ENCODE results near the gene DHX30. TPM values are rescaled to one million over a fixed set of nuclear protein-coding genes. Genes with fewer than 3 reads are reported as not detected.

The DHX30 gene
- total RNA-seq, 1 donor from 2014 or later: 50.0 TPM

- Histone ChIP-seq H3K36me3 (ENCODE audit: insufficient read depth, low read length) (peaks cover 43% of the 10 kb centered on the region), H3K4me1 (ENCODE audit: insufficient read depth, low read length) (peaks cover 8% of the 10 kb centered on the region), H3K9me3 (ENCODE audit: insufficient read depth, low read depth, low read length) (no peaks in the 10 kb centered on the region), H2AFZ (ENCODE audit: low read depth, low read length) (no peak overlapping the region), H3K9ac (ENCODE audit: low read length) (no peak overlapping the region), H4K20me1 (ENCODE audit: insufficient read depth, low read length) (peaks cover 21% of the 10 kb centered on the region), H3K27ac (ENCODE audit: low read depth, low read length) (no peak overlapping the region), H3K79me2 (ENCODE audit: insufficient read depth, low read length) (peaks cover 13% of the 10 kb centered on the region), H3K27me3 (ENCODE audit: insufficient read depth, low read length) (no peaks in the 10 kb centered on the region), H3K4me2 (ENCODE audit: low read length) (no peak overlapping the region), H3K4me3 (ENCODE audit: insufficient read depth, low read depth, low read length) (no peak overlapping the region)
- Mint-ChIP-seq H3K36me3 (ENCODE audit: low read depth, unreplicated experiment) (peaks cover 40% of the 10 kb centered on the region), H3K9me3 (ENCODE audit: unreplicated experiment) (no peaks in the 10 kb centered on the region), H3K4me3 (ENCODE audit: unreplicated experiment) (no peak overlapping the region), H3K27ac (ENCODE audit: unreplicated experiment) (no peak overlapping the region), H3K4me1 (ENCODE audit: low read depth, unreplicated experiment) (peaks cover 28% of the 10 kb centered on the region), H3K27me3 (ENCODE audit: low read depth, unreplicated experiment) (no peaks in the 10 kb centered on the region)
- no peak for TF ChIP-seq CTCF (IDR thresholded peaks at IDR 0.05; ENCODE audit: insufficient read depth, low read depth, low read length)
- no peak for TF ChIP-seq EZH2 (IDR thresholded peaks at IDR 0.05; ENCODE audit: insufficient read depth, low read length)
- DNase-seq (ENCODE audit: low read depth): no peak
- no peak for FAIRE-seq
Measured at GRCh38 chr3:47874438-47874837, 71.5 kb downstream of the DHX30 start.

- Histone ChIP-seq H3K9ac (ENCODE audit: low read length) (no peak overlapping the region), H3K79me2 (ENCODE audit: insufficient read depth, low read length) (peaks cover 13% of the 10 kb centered on the region), H3K9me3 (ENCODE audit: insufficient read depth, low read depth, low read length) (no peaks in the 10 kb centered on the region), H3K27me3 (ENCODE audit: insufficient read depth, low read length) (no peaks in the 10 kb centered on the region), H3K4me2 (ENCODE audit: low read length) (no peak overlapping the region), H3K36me3 (ENCODE audit: insufficient read depth, low read length) (peaks cover 39% of the 10 kb centered on the region), H3K27ac (ENCODE audit: low read depth, low read length) (no peak overlapping the region), H4K20me1 (ENCODE audit: insufficient read depth, low read length) (peaks cover 21% of the 10 kb centered on the region), H2AFZ (ENCODE audit: low read depth, low read length) (no peak overlapping the region), H3K4me1 (ENCODE audit: insufficient read depth, low read length) (peaks cover 8% of the 10 kb centered on the region), H3K4me3 (ENCODE audit: insufficient read depth, low read depth, low read length) (no peak overlapping the region)
- no peak for FAIRE-seq
- H3K27me3 Mint-ChIP-seq (ENCODE audit: low read depth, unreplicated experiment): no peaks in the 10 kb centered on the region
- H3K9me3 Mint-ChIP-seq (ENCODE audit: unreplicated experiment): no peaks in the 10 kb centered on the region
- no peak overlapping the region for H3K4me3 Mint-ChIP-seq (ENCODE audit: unreplicated experiment)
- no peak for DNase-seq (ENCODE audit: low read depth)
- no peak for TF ChIP-seq EZH2 (IDR thresholded peaks at IDR 0.05; ENCODE audit: insufficient read depth, low read length)
- TF ChIP-seq CTCF (IDR thresholded peaks at IDR 0.05; ENCODE audit: insufficient read depth, low read depth, low read length): no peak
- H3K27ac Mint-ChIP-seq (ENCODE audit: unreplicated experiment): no peak overlapping the region
- peaks cover 35% of the 10 kb centered on the region for H3K36me3 Mint-ChIP-seq (ENCODE audit: low read depth, unreplicated experiment)
- peaks cover 25% of the 10 kb centered on the region for H3K4me1 Mint-ChIP-seq (ENCODE audit: low read depth, unreplicated experiment)
Measured at GRCh38 chr3:47874913-47875312, 72.0 kb downstream of the DHX30 start.

- DNase-seq (ENCODE audit: low read depth) (peak; percentile 40), FAIRE-seq (no peak)
- Mint-ChIP-seq H3K9me3 (ENCODE audit: unreplicated experiment) (no peaks in the 10 kb centered on the region), H3K27ac (ENCODE audit: unreplicated experiment) (peak overlapping the region; percentile 41), H3K27me3 (ENCODE audit: low read depth, unreplicated experiment) (no peaks in the 10 kb centered on the region), H3K4me1 (ENCODE audit: low read depth, unreplicated experiment) (peaks cover 20% of the 10 kb centered on the region), H3K4me3 (ENCODE audit: unreplicated experiment) (no peak overlapping the region), H3K36me3 (ENCODE audit: low read depth, unreplicated experiment) (peaks cover 27% of the 10 kb centered on the region)
- Histone ChIP-seq H2AFZ (ENCODE audit: low read depth, low read length) (no peak overlapping the region), H3K4me1 (ENCODE audit: insufficient read depth, low read length) (peaks cover 8% of the 10 kb centered on the region), H3K4me3 (ENCODE audit: insufficient read depth, low read depth, low read length) (no peak overlapping the region), H3K79me2 (ENCODE audit: insufficient read depth, low read length) (peaks cover 13% of the 10 kb centered on the region), H4K20me1 (ENCODE audit: insufficient read depth, low read length) (peaks cover 15% of the 10 kb centered on the region), H3K27me3 (ENCODE audit: insufficient read depth, low read length) (no peaks in the 10 kb centered on the region), H3K9ac (ENCODE audit: low read length) (no peak overlapping the region), H3K36me3 (ENCODE audit: insufficient read depth, low read length) (peaks cover 24% of the 10 kb centered on the region), H3K4me2 (ENCODE audit: low read length) (peak overlapping the region; percentile 33), H3K27ac (ENCODE audit: low read depth, low read length) (peak overlapping the region; percentile 25), H3K9me3 (ENCODE audit: insufficient read depth, low read depth, low read length) (no peaks in the 10 kb centered on the region)
- TF ChIP-seq CTCF (IDR thresholded peaks at IDR 0.05; ENCODE audit: insufficient read depth, low read depth, low read length): no peak
- no peak for TF ChIP-seq EZH2 (IDR thresholded peaks at IDR 0.05; ENCODE audit: insufficient read depth, low read length)
Measured at GRCh38 chr3:47877290-47877689, 74.4 kb downstream of the DHX30 start.

All from astrocyte (in vitro differentiated cells and primary cell).